HG03039 (cell line): ENCODE data around the gene METAP1D.
"Not testable (repeated sequence)": the region's sequence is repeated elsewhere in the genome, so short reads cannot be mapped to it uniquely, and the experiment has no call there.

Experiments
- ATAC-seq: cut with Tn5 transposase; IDR thresholded peaks from one replicate; pipeline ENCODE4 v1.9.1; 2021; ENCODE audit warnings: mild to moderate bottlenecking, moderate library complexity; ENCODE audit not compliant: unreplicated experiment

Gene METAP1D

DNA sequence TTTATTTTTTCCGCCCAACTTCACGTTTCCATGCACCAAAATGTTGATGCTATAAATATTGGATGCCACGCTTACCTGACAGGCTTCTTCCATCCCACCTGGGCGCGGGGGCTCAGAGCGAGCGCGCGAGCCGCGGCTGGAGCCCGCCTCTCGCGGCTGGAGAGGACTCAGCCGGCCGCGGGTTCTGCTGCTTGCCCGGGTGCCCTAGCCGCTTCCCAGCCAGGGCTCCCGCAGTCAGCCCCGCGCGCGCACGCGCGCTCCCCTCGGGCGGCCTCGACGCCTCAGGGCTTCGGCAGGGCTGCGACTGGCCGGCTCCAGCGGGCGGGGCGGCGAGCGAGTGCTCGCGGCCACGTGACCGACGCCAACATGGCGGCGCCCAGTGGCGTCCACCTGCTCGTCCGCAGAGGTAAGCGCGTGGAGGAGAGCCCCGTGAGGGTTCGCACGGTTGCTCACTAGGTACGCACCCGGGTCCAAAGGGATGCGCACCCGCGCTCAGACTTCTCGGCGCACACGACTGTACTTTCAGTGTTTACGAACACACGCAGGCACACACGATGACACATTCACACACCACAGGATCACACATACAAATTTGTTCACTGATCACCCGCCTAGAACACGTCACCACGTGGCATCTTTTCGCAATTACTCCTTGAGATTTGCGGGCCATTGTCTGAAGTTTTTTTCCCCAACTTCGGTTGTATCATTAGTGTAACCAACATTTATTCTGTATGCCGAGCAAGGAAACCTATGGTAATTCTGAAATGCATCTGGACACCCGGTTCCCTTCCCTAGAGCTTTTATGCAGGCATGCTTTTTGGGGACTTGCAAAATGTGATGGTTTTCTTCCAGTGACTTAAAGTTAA, at the start of gene METAP1D:
Gene METAP1D, plus strand, starts transcription at position 350 of the 866 bp plus-strand sequence. Its CDS starts 17 bp downstream, at position 367.
- peak; percentile 96 for ATAC-seq

DNA sequence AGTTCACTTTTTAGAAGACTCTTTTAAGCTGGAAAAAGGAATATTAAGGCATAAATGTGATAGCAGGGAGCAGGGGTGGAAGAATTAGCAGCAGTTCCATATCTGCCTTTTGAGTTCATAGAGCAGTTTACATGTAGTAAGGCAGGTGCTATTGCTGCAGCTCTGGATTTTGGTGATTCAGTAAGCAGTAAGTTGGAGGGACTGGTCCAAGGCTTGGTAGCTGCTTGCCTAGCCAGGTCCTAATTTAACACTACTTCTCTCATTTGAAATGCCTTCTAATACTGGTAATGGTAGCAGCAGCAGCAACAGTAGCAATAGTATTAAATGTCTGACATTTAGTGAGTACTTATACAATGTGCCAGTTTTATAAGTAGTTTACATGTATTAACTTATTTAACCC, 47.5 kb upstream of the METAP1D start:
- no peak for ATAC-seq

DNA sequence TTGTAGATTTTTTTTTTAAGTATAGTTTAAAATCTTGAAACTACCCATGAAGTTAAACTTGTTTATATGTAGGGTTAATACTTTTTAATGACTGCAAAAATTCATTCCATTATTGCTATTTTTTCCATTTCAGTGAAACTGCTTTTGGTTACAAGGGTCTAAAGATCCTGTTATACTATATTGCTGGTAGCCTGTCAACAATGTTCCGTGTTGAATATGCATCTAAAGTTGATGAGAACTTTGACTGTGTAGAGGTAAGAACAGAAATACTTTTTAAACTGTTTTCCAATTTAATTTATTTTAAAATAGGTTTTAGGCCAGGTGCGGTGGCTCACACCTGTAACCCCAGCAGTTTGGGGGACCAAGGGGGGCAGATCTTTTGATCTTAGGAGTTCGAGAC, 47.0 kb upstream of the METAP1D start:
- no peak for ATAC-seq

DNA sequence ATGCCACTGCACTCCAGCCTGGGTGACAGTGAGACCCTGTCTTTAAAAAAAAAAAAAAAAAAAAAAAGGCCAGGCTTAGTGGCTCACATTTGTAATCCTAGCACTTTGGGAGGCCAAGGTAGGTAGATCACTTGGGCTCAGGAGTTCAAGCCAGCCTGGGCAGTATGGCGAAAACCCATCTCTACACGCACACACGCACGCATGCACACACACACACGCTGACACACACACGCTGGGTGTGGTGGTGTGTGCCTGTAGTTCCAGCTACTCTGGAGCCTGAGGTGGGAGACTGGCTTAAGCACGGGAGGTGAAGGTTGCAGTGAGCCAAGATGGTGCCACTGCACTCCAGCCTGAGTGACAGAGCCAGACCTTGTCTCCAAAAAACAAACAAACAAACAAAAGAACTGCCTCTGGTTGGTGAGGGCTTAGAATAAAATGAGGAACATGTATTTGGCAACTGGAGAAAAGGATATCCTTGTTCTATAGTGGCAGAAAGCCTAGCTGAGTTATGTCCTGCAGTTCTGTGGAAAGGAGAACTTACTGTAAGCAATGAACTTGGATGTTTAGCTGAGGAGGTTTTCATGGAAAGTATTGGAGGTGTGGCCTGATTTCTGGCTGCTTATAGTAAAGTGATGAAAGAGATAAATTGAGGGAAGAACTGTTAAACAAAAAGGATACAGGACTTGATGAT, 43.5 kb upstream of the METAP1D start:
- ATAC-seq, result no peak

DNA sequence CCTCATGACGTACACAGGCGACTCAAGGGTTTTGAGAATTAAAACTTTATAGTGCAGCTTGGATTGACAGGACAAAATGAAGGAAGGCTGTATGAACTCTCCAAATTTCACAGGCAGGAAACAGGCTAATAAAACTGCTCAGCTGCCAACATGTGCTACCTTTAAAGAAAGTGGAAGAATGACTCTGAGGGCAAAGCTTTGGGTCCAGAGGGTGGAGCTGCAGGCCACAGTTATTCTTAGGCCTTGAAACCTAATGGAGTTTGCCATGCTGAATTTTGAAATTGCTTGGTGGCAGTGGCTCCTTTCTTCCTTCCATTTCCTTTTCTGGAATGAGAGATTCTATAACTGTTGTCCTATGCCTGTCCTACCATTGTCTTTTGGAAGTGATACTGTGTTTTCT, 42.7 kb upstream of the METAP1D start:
- no peak for ATAC-seq

DNA sequence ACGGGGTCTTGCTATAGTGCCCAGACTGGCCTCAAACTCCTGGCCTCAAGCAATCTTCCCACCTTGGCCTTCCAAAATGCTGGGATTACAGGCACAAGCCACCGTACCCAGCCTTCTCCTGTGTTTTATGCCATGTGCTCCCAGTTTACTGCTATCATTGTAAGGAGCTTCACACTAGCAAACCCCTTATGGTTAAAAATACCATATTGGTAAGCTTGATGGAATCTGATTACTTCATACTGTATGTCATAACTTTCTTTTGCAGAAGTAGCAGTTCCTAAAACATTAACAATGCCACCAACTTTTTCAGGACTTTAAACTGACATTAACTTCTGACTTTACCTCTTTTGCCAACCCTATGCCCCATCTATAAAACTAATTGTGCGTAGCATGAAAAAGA, 41.3 kb upstream of the METAP1D start:
- ATAC-seq, result no peak

DNA sequence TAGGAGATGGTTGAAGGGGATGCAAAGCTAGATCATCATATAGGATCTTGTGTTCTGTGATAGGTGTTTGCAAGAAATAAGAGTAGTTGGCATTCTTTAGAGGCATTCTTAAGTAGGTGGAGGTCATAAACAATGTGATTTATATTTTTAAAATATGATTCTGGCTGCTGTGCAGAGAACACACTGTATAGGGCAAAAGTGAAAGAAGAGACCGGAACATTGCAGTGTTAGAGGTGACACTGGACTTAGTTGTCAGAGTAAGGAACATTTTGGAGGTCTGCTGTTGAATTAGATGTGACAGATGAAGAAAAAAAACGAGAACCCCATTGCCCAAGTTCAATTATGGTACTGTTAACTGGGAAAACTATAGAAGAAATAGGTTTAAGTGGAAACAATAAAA, 39.8 kb upstream of the METAP1D start:
- no peak for ATAC-seq

DNA sequence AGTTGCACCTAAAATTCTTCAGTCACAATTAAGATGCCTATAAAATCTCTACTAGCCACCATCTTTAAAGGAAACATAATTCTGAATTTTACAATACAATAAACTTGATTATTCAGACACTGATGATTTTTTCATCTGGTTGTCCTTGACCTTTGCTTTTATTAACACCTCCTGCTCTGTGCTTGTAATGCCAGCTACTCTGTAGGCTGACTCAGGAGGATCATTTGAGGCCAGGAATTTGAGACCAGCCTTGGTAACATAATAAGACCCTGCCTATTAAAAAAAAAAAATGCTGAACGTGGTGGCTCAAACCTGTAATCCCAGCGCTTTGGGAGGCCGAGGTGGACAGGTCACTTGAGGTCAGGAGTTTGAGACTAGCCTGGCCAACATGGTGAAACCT, 39.2 kb upstream of the METAP1D start:
- ATAC-seq, result no peak

DNA sequence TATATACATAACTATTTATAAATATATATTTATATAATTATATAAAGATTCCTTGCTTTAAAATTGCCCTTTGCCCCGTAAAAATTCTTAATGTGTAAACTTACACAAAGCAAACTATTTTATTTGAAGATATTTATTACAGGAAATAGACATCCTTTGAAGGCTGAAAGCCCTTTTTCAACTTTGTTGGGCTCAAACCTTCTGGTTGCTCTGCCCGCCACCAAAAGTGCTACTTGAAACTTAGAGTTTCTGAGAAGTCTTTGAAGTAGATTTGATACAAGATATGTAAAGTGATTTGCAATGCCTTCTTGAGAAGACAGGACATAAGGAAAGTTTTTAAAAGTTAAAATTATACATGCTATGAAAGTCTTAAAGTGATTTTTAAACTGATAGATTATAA, 36.6 kb upstream of the METAP1D start:
- no peak for ATAC-seq

DNA sequence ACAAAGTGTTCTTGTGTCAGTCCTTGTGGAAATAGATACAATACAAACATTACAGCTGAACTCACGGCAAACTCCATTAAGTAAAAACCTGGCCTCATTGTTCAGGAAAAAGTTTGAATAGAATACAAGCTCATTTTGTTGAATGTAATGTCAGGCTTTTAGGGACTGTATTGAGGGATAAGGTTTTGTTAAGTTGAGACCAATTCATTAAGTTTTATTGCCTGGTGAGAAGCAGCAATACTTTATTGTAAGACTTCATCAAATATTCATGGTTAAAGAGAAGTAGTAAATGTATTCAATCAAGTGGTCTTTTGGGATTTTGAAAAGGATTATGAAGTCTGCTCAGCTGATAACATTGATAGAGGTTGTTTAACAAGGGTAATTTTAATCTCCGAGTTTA, 35.4 kb upstream of the METAP1D start:
- no peak for ATAC-seq

DNA sequence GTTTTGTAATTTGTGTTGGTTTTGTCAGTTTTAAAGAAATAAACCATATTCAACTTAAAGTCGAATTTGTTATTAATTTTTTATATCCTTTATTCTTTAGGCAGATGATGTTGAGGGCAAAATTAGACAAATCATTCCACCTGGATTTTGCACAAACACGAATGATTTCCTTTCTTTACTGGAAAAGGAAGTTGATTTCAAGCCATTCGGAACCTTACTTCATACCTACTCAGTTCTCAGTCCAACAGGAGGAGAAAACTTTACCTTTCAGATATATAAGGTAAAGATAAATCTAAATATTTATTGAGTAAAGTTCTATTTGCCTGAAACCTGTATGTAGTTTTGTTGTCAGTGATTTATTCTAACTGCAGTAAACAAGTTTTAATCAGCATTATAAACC, 34.5 kb upstream of the METAP1D start:
- no peak for ATAC-seq

DNA sequence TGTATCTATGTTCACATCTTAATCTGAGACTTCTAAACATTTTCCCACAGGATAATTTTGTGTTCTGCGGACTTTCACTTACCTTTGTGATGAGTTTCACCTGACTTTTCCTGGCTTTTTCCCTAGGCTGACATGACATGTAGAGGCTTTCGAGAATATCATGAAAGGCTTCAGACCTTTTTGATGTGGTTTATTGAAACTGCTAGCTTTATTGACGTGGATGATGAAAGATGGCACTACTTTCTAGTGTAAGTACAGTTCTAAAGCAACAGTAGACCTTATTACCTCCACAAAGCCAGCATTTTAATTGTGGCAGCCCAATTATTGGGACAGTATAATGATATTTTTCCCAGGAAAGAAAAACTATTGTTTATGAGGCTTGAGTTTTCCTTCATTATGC, 34.1 kb upstream of the METAP1D start:
- no peak for ATAC-seq

DNA sequence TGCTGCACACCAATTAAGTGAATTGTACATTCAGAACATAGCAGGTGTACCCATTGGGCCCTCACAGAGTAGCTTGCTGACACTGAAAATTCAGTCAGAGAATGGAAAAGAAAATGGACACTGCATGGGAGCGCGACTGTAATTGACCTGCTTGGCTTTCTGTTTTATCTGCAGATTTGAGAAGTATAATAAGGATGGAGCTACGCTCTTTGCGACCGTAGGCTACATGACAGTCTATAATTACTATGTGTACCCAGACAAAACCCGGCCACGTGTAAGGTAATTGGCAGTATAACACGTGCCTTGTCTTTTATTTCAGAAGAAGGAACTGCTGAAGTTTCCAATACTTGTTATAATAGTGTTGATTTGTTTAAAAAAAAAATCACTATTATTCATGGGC, 33.5 kb upstream of the METAP1D start:
- no peak for ATAC-seq

DNA sequence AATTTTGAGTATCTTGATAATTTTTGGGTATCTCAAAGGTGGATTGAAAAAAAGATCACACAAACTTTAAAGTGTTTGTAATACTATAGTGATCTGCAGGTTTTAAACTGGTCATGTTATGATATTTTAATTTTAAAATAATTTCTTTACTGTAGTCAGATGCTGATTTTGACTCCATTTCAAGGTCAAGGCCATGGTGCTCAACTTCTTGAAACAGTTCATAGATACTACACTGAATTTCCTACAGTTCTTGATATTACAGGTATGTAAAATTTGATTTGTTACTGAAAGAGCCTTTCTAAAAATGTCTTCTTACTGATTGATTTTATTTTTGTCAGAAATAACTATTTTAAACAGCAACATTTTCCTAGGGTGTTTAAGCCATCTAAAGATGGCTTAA, 33.1 kb upstream of the METAP1D start:
- ATAC-seq, result no peak

DNA sequence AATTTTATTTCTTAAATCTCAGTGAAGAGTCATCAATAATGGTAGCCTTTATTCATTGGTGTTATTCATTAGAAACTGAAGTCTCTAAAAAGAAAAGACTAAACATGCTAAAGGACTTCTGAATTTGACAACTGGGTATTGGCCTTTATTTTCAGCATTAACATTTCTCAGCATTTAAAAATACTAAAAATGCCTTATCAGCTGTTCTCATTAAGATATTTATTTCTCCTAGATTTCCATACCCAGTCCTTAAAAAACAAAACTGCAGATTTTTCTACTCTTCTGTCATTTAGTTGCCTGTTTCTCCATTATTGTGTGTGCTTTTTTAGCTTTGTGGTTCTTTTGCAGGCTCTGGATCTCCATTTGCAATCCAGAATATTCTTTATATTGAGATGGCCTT, 31.2 kb upstream of the METAP1D start:
- ATAC-seq, result no peak

DNA sequence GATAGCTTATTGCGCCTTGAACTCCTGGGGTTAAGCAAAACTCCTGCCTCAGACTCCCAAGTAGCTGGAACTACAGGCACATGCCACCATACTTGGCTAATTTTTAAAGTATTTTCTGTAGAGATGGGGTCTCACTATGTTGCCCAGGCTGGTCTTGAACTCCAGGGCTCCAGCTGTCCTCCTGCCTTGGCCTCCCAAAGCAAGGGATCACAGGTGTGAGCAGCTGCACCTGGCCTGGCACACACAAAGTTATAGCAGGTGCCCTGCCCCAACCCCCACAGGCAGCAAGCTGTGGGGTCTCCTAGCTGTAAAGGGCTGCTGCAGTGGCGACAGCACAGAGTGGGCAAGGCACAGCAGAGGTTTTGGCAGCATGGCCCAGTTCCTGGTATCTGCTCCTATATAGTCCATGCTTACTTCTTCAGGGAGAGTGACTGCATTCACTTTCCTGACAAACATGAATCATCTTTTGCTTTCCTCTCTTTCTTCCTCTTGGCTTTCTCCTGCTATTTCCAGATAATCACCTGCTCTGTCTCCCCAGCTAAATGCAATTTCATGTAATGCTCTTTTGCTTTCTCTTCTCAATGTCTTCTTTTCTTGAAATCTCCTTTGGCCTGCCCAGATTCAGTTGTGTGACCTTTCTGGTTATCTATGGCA, 27.3 kb upstream of the METAP1D start:
- no peak for ATAC-seq

DNA sequence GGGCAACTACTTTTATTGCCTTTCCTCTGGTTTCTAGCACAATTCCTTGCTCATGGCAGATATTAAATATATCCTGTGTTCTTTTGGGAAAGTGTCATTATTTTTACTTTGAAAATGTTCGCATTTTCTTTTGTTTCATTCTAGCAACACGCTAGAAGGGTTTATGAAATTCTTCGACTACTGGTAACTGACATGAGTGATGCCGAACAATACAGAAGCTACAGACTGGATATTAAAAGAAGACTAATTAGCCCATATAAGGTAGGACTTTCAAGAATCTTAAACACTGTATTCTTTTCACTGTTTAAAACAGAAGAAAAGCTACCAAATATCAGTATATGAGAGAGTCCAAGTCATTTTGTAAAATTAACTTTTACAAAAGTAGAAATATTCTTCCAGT, 20.6 kb upstream of the METAP1D start:
- no peak for ATAC-seq

DNA sequence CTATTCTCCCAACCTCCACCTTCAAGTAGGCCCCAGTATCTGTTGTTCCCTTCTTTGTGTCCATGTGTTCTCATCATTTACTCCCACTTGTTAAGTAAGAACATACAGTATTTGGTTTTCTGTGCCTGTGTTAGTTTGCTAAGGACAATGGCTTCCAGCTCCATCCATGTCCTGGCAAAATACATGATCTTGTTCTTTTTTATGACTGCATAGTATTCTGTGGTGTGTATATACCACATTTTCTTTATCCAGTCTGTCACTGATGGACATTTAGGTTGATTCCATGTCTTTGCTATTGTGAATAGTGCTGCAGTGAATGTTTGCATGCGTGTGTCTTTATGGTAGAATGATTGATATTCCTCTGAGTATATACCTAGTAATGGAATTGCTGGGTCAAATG, 15.8 kb upstream of the METAP1D start:
- ATAC-seq, result not testable (repeated sequence)

DNA sequence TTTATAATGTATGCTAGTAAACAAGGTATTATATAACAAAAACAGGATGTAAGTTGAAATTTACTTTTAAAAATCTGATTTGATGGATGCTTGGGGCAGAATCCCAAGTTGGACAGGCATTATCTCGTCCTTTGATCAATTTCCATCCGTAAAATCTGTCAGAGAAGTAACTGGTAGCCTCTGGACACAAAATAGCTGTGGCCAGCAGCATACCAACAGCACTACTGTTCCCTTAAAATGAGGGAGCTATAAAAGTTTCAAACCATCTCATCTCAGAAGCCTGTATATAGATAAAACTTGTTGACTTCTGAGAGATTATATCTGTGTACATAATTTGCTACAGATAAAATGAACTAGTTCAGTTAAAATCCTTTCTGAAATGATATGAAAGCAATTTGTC, 14.7 kb upstream of the METAP1D start:
- ATAC-seq, result no peak

DNA sequence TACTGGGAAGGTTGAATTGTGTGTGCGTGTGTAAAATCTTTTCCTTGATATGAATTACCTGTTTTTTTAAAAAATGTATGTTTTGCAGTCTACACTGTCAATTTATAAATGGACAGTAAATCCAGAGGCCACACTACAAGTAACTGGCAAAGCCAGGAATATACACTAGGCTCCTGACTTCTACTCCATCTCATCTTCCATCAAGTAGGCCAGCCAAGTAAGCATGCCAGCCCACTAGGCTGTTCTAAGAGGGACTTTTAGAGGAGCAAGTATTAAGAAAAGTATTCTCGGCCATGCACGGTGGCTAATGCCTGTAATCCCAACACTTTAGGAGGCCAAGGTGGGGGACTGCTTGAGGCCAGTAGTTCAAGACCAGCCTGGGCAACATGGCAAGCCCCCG, 13.0 kb upstream of the METAP1D start:
- no peak for ATAC-seq

DNA sequence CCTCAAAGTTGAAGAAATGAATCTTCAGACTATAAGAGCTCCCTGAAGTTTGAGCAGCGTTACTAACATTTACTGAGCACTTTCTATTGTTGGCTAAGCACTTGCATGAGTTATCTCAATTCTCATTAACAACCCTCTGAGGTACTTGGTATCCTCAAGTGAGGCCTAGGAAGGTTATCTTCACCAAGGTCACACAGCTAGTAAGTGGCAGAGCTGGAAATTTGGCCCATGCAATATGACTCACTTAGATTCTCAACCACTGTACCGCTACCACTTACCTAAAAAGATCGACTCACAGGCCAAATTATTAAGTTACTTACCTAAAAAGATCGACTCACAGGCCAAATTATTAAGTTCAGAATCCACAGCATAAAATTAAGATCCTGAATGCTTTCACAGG, 8.7 kb upstream of the METAP1D start:
- ATAC-seq, result no peak

DNA sequence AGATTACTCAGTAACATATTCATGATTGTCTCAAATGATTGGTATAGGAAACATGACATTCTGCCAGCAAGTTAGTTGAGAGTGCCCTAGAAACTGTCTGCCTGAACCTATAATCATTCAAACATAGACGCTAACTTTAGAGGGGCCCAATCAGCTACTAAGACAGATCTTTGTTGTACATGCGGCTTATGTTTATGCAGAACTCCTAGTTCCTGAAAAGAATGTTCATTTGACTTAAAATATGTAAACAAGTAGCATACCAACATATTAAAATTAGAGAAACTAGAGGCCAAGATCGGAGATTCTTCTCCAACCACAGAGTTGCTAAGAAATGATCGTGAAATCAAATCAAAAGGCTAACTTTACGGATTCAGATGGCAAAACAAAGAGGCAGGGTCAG, 4.2 kb upstream of the METAP1D start:
- no peak for ATAC-seq
